Stimulated activated CD8-positive, alpha-beta memory T cell treated with anti-CD3 and anti-CD28 coated beads, Interleukin-12 subunit alpha, Interleukin-12 subunit beta, amount 100 ng/mL, for 4 hours (primary cell): Measurements from ENCODE around the gene ODC1.

Experiments used
- DNase-seq: peaks from one replicate; pipeline ENCODE4 v3.0.0-alpha.2; 2020; ENCODE audit warnings: low read depth

The ODC1 gene

GRCh38 chr2:10433947-10434885, 13.9 kb downstream of the ODC1 start:
- DNase-seq, result no peak

GRCh38 chr2:10433264-10433946, 14.7 kb downstream of the ODC1 start:
- no peak for DNase-seq

GRCh38 chr2:10432311-10433181, 15.6 kb downstream of the ODC1 start:
- no peak for DNase-seq

GRCh38 chr2:10431797-10432196, 16.3 kb downstream of the ODC1 start:
- DNase-seq, result no peak

GRCh38 chr2:10430886-10431622, 17.1 kb downstream of the ODC1 start:
- no peak for DNase-seq

- no peak for DNase-seq
Observed at GRCh38 chr2:10428924-10429323, 19.2 kb downstream of the ODC1 start.

GRCh38 chr2:10428355-10428754, 19.8 kb downstream of the ODC1 start:
- DNase-seq, result no peak

GRCh38 chr2:10427618-10427949, 20.5 kb downstream of the ODC1 start:
- DNase-seq, result no peak

GRCh38 chr2:10426726-10427617, 21.2 kb downstream of the ODC1 start:
- no peak for DNase-seq

GRCh38 chr2:10425699-10426098, 22.4 kb downstream of the ODC1 start:
- DNase-seq, result no peak

- DNase-seq, result no peak
Observed at GRCh38 chr2:10424916-10425505, 23.1 kb downstream of the ODC1 start.

- DNase-seq, result no peak
Observed at GRCh38 chr2:10424051-10424450, 24.1 kb downstream of the ODC1 start.

GRCh38 chr2:10423400-10423774, 24.7 kb downstream of the ODC1 start:
- DNase-seq, result no peak

- DNase-seq, result no peak
Observed at GRCh38 chr2:10422732-10423399, 25.3 kb downstream of the ODC1 start.

- no peak for DNase-seq
Observed at GRCh38 chr2:10422251-10422650, 25.9 kb downstream of the ODC1 start.

GRCh38 chr2:10419553-10420257, 28.4 kb downstream of the ODC1 start:
- no peak for DNase-seq

GRCh38 chr2:10417551-10418335, 30.4 kb downstream of the ODC1 start:
- DNase-seq, result no peak

GRCh38 chr2:10415640-10416039, 32.5 kb downstream of the ODC1 start:
- no peak for DNase-seq
